ENCODE data around the gene TRAF3IP3. TPM values are rescaled to one million over a fixed set of nuclear protein-coding genes. Genes with fewer than 3 reads are reported as not detected.

Gene TRAF3IP3
- total and polyA plus RNA-seq, 2 donors (not counting 1 experiment from before 2014, with no cell fraction given), result not detected

GRCh38 chr1:209708297-209708696, 47.6 kb upstream of the TRAF3IP3 start:
- Histone ChIP-seq H4K20me1 (ENCODE audit: control insufficient read depth, extremely low read depth, insufficient read depth, low read length) (no peaks in the 10 kb centered on the region), H3K9me3 (ENCODE audit: control insufficient read depth, insufficient read depth, low read depth, low read length) (no peaks in the 10 kb centered on the region), H3K4me2 (ENCODE audit: extremely low read depth, insufficient read depth, low read length) (no peak overlapping the region), H3K27ac (ENCODE audit: insufficient read depth, low read length) (no peak overlapping the region), H3K79me2 (ENCODE audit: control insufficient read depth, insufficient read depth, low read length) (no peaks in the 10 kb centered on the region), H3K4me1 (ENCODE audit: control insufficient read depth, extremely low read depth, insufficient read depth, low read length) (peaks cover 6% of the 10 kb centered on the region), H3K36me3 (ENCODE audit: control insufficient read depth, insufficient read depth, low read length) (no peaks in the 10 kb centered on the region), H3K27me3 (ENCODE audit: control insufficient read depth, insufficient read depth, low read length) (no peaks in the 10 kb centered on the region), H2AFZ (ENCODE audit: low read length) (no peak overlapping the region), H3K4me3 (replicated peaks in 1 of 4; ENCODE audit: control extremely low read depth in 1 of 4, insufficient read depth in 1 of 4, low read depth in 3 of 4, low read length in 4 of 4) (no peak overlapping the region), H3K9ac (ENCODE audit: insufficient read depth, low read length) (no peak overlapping the region)
- TF ChIP-seq, protein P1, sequence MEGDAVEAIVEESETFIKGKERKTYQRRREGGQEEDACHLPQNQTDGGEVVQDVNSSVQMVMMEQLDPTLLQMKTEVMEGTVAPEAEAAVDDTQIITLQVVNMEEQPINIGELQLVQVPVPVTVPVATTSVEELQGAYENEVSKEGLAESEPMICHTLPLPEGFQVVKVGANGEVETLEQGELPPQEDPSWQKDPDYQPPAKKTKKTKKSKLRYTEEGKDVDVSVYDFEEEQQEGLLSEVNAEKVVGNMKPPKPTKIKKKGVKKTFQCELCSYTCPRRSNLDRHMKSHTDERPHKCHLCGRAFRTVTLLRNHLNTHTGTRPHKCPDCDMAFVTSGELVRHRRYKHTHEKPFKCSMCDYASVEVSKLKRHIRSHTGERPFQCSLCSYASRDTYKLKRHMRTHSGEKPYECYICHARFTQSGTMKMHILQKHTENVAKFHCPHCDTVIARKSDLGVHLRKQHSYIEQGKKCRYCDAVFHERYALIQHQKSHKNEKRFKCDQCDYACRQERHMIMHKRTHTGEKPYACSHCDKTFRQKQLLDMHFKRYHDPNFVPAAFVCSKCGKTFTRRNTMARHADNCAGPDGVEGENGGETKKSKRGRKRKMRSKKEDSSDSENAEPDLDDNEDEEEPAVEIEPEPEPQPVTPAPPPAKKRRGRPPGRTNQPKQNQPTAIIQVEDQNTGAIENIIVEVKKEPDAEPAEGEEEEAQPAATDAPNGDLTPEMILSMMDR (conservative IDR thresholded peaks at IDR 0.05 in 1 of 2, IDR thresholded peaks at IDR 0.05 in 1 of 2; ENCODE audit: low read depth in 1 of 2, low read length in 2 of 2), result no peak
- no peak for TF ChIP-seq EZH2 (IDR thresholded peaks at IDR 0.05; ENCODE audit: low read length, missing control alignments)
- DNase-seq (ENCODE audit: low read depth in 2 of 2), result no peak

DNA sequence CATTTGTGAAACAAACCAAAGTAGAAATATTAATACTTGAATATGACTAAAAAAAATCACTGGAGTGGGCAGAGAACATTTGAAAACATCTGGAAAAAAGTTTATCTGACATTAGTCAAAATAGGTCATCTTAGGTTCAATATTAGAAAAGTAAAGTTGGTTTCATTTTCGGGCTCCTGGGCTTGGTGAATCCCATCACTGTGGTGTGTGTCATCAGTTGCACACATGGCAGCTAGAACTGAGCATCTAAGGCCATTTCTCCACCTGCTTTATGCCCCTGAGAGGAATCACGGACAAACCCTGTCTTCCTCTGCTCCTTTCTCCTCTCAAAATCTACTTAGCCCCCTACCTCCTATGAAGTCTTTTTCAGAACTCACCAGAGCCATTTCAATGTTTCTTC, 45.8 kb upstream of the TRAF3IP3 start:
- Histone ChIP-seq H3K9ac (ENCODE audit: insufficient read depth, low read length) (no peak overlapping the region), H3K4me2 (ENCODE audit: extremely low read depth, insufficient read depth, low read length) (no peak overlapping the region), H3K9me3 (ENCODE audit: control insufficient read depth, insufficient read depth, low read depth, low read length) (no peaks in the 10 kb centered on the region), H4K20me1 (ENCODE audit: control insufficient read depth, extremely low read depth, insufficient read depth, low read length) (no peaks in the 10 kb centered on the region), H3K27me3 (ENCODE audit: control insufficient read depth, insufficient read depth, low read length) (no peaks in the 10 kb centered on the region), H3K36me3 (ENCODE audit: control insufficient read depth, insufficient read depth, low read length) (no peaks in the 10 kb centered on the region), H3K79me2 (ENCODE audit: control insufficient read depth, insufficient read depth, low read length) (no peaks in the 10 kb centered on the region), H3K4me3 (replicated peaks in 1 of 4; ENCODE audit: control extremely low read depth in 1 of 4, insufficient read depth in 1 of 4, low read depth in 3 of 4, low read length in 4 of 4) (no peak overlapping the region), H3K4me1 (ENCODE audit: control insufficient read depth, extremely low read depth, insufficient read depth, low read length) (peaks cover 2% of the 10 kb centered on the region), H3K27ac (ENCODE audit: insufficient read depth, low read length) (no peak overlapping the region), H2AFZ (ENCODE audit: low read length) (no peak overlapping the region)
- no peak for DNase-seq (ENCODE audit: low read depth in 2 of 2)
- TF ChIP-seq EZH2 (IDR thresholded peaks at IDR 0.05; ENCODE audit: low read length, missing control alignments), result no peak
- TF ChIP-seq, protein P1 (conservative IDR thresholded peaks at IDR 0.05 in 1 of 2, IDR thresholded peaks at IDR 0.05 in 1 of 2; ENCODE audit: low read depth in 1 of 2, low read length in 2 of 2), result no peak

GRCh38 chr1:209710847-209711246, 45.0 kb upstream of the TRAF3IP3 start:
- Histone ChIP-seq H3K4me1 (ENCODE audit: control insufficient read depth, extremely low read depth, insufficient read depth, low read length) (peaks cover 2% of the 10 kb centered on the region), H3K9ac (ENCODE audit: insufficient read depth, low read length) (no peak overlapping the region), H3K27me3 (ENCODE audit: control insufficient read depth, insufficient read depth, low read length) (no peaks in the 10 kb centered on the region), H2AFZ (ENCODE audit: low read length) (no peak overlapping the region), H3K9me3 (ENCODE audit: control insufficient read depth, insufficient read depth, low read depth, low read length) (no peaks in the 10 kb centered on the region), H3K79me2 (ENCODE audit: control insufficient read depth, insufficient read depth, low read length) (no peaks in the 10 kb centered on the region), H3K36me3 (ENCODE audit: control insufficient read depth, insufficient read depth, low read length) (no peaks in the 10 kb centered on the region), H3K4me3 (replicated peaks in 1 of 4; ENCODE audit: control extremely low read depth in 1 of 4, insufficient read depth in 1 of 4, low read depth in 3 of 4, low read length in 4 of 4) (no peak overlapping the region), H4K20me1 (ENCODE audit: control insufficient read depth, extremely low read depth, insufficient read depth, low read length) (no peaks in the 10 kb centered on the region), H3K27ac (ENCODE audit: insufficient read depth, low read length) (no peak overlapping the region), H3K4me2 (ENCODE audit: extremely low read depth, insufficient read depth, low read length) (no peak overlapping the region)
- DNase-seq (ENCODE audit: low read depth in 2 of 2), result no peak
- TF ChIP-seq EZH2 (IDR thresholded peaks at IDR 0.05; ENCODE audit: low read length, missing control alignments), result no peak
- TF ChIP-seq, protein P1 (conservative IDR thresholded peaks at IDR 0.05 in 1 of 2, IDR thresholded peaks at IDR 0.05 in 1 of 2; ENCODE audit: low read depth in 1 of 2, low read length in 2 of 2), result no peak

Measured in fibroblast of lung (primary cell).